ENCODE results near the gene TRIM47.
"Not testable (repeated sequence)": the region's sequence is repeated elsewhere in the genome, so short reads cannot be mapped to it uniquely, and the experiment has no call there.

The TRIM47 gene

DNA sequence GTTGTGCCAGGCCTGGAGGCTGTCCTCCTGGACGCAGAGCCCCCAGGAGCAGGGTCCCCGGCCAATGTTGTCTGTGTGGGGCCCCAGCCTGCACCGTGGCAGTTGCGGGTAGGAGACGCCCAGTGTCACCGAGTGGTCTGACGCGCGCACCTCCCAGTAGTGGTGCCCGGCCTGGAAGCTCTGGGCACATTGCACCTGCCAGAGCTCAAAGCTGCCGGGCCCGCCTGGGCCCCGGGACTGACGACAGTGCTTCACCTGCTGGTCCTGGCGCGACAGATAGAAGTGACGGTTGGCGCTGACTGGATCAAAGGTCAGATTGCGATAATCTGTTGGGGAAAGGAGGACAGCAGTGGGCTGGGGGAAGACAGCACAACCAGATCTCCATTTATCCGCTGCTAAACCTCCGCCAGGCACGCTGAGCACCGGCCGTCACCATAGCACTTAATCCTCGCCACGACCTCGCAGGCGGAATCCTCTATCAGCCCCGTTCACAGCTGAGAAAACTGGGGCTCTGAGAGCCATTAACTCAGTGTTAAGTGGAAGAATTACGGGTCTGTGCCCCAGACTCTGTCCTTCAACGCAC is 12.7 kb upstream of the TRIM47 start:
- no peak for DNase-seq

- no peak for DNase-seq
Measured at GRCh38 chr17:75889454-75889853, 11.1 kb upstream of the TRIM47 start.

GRCh38 chr17:75888484-75888883 is 10.1 kb upstream of the TRIM47 start:
- DNase-seq: no peak

- DNase-seq: not testable (repeated sequence)
Measured at GRCh38 chr17:75885860-75886259, 7.5 kb upstream of the TRIM47 start.

- DNase-seq: no peak
Measured at GRCh38 chr17:75885431-75885830, 7.0 kb upstream of the TRIM47 start.

DNA sequence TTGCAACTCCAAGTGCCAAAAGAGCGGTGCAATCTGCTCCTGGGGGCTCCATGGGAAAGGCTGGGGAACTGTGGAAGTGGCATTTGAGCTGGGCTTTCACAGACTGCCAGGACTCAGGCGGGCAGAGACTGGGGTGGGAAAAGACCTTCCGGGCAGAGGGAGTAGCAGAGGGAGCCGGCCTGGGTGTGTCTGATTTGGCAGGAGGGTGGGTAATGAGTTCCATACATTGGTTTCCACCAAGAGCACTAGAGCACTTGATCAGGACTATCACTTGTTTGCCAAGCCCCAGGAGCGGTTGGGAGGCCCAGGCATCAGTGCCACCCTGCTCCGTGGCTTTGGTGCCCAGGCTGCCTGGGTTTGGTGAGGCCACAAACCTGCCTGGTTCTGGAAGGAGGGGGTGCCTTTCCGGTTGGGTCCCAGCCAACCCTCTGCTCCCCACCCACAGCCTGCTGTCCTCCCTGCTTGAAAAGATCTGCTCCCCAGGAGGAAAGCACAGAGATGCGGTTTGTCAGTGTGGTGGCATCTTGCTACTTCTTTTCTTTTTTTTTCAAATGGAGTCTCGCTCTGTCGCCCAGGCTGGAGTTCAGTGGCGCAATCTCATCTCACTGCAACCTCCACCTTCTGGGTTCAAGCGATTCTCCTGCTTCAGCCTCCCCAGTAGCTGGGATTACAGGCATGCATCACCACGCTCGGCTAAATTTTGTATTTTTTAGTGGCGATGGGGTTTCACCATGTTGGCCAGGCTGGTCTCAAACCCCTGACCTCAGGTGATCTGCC is 3.5 kb upstream of the TRIM47 start:
- no peak for DNase-seq

- no peak for DNase-seq
Measured at GRCh38 chr17:75880266-75880665, 1.9 kb upstream of the TRIM47 start.

DNA sequence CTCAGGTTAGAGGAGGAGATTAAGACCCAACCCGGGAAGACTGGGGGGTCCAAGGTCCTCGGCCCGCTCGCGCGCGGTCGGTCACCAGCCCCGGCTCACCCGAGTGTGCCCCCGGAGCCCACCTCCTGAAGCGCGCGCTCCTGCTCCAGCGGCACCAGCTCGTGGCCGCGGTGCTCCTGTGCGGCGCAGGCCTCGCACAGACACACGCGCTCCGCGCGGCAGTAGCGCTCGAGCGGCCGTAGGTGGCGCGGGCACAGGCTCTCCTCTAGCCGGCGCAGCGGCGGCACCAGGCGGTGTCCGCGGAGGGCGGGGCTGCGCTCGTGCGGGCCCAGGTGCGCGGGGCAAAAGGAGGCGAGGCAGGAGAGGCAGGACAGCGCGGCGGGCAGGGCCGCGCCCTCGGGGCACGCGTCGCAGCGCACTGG is 618 bp downstream of the TRIM47 start:
- DNase-seq: peak; percentile 73

DNA sequence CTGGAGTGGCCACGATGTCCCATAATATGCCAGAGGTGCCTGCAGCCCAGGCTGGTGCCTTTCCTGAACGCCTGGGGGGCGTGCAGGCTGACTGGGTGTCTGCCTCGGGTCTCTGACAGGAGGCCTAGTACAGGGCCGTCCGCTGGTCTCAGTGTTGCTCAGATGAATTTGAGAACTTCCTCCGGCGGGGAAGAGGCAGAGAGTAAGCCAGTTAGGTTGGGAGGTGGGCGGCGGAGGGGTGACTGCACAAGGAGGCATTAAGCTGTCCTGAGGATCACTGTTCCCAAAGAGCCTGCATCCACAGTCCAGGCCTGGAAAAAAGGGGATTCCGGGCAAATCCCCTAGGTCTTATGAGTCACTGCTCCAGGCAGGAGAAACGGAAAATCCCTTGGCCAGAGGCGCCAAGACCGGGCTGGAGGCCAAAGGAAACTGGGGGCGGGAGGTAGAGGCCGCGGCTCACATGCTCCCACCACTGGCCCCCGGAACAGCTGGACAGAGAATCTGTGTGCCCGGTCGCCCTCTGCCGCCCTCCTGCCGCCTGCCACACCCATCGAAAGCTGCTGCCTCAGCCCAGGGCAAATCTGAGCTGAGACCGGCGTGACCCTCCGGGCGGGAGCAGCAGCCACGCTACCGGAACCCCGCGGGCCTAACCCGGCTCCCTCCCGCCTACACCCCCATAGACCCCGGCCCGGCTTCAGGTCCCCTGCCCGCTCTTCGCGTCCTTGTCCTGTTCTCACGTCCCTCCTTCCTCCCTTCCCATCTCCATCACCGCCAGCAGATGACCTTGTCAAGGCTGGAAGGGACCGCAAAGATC is 1.2 kb downstream of the TRIM47 start:
- peak; percentile 24 for DNase-seq

DNA sequence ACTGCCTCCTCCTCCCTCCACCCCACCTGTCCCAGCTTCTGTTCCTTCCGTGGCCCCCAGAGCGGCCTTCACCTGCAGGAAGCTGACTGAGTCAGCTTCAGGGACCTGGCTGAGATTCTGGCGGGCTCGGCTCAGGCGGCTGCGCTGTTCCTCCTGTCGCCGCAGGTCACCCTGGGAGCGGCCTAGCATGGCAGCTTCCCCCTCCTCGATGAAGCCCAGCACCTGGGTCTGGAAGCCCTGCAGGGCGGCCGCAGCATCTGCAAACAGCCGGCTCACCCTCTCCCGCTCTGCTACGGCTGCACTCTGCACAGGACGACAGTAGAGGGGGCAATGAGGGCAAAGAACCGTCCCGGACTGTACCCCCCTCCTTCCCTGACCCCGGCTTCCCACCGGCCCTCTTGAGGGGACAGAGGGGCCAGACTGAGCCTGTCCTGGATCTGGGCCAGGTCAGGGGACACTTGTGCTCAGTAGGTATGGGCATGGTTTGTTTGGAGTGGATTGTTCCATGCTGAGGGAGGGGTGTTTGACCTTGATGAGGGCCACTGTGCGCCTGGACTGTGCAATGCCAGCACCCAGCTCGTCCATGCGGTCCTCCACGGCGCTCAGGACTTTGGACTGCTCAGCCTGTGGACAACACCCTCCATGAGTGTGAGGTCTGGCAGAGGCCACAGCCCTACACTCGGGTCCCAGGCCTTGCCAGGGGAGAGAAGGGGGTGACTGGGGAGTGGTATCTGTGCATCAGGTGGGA is 2.0 kb downstream of the TRIM47 start:
- no peak for DNase-seq

DNA sequence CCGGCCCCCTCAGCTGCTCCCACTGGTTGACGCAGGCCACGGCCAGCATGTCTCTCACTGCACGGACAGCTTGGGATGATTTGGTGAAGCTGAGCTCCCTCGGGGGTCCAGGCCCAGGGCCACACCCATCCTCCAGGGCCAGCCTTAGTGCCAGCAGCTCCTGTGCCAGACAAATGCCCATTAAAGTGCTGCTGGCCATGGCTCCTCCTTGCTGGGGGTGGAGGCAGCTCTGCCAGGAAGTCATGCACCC is 2.5 kb downstream of the TRIM47 start:
- DNase-seq: peak; percentile 93

DNA sequence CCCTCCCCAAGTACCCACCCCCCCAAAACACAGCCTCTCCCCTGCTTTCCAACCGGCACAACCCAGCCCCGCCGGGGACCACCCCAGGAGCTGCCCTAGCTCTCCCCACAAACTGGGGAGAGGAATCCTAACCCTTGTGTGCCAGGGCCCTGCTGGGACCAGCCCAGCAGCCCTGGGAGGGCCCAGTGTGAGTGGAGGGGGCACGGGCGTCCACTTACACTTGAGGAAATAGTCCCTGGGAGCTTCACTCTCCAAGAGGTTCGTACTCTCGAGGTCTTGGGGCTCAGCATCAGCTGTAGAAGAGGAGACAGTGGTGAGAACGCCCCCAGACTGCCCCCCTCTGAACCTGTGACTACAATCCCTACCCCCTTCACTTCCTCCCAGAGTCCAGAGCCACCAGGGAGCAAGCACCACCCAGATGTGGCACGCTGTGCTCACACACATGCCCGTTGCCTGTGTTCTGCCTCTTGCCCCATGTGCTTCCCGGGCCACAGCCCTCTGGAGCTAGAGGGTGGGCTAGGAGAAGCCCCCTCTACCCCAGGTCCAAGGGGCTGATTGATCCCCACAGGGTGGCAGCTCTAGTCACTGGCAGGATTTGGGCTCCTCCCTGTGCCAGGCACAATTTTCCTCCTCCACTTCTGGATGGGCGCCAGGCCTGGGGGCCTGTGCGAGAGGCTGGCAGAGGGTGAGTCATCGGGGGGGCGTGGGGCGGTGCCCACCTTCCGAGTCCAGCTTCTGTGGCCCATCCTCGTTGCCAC is 3.0 kb downstream of the TRIM47 start:
- DNase-seq: peak; percentile 93

GRCh38 chr17:75874323-75875181 is 3.8 kb downstream of the TRIM47 start:
- no peak for DNase-seq

DNA sequence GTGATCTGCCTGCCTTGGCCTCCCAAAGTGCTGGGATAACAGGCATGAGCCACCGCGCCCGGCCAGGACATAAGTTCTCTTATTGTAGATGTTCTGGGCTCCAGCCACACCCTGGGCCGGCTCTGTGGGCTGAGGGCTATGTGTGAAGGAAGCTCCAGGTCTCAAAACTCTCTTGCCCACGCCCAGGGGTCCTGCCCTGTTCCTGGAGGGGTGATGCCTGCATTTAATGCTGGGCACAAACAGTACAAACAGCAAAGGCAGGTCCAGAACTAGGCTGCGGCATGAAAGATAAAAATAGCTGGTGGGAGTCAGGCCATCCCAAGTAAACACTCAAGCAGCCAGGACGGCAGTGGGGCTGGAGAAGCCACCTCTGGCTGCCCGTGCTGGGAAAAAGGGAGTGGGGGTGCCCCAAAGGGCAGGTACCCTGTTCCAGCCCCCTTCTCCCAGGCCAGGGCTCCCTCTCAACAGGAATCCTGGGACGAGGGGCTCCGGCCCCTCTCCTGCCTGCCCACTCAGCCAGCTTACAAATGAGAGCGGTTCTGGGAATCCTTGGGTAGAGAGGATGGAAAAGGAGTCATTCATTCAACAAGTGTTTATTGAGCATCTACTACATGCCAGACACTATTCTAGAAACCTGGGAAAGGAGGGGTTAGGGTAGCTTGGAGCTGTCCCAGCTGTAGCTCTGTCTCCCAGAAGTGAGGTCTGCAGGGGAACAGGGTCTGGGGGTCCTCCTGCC is 4.6 kb downstream of the TRIM47 start:
- DNase-seq: no peak

- DNase-seq: peak; percentile 49
Measured at GRCh38 chr17:75872434-75873351, 5.7 kb downstream of the TRIM47 start.

DNA sequence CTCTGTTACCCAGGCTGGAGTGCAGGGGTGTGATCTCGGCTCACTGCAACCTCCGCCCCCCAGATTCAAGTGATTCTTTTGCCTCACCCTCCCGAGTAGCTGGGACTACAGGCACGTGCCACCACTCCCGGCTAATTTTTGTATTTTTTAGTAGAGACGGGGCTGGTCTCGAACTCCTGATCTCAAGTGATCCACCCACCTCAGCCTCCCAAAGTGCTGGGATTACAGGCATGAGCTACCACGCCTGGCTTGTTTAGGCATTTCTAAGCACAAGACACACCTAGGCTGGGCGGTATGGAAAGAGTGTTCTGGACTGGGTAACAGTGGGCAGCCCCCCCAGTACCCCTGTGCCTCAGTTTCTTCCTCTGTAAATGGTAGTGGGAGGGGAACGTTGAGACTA is 8.2 kb downstream of the TRIM47 start:
- not testable (repeated sequence) for DNase-seq

DNA sequence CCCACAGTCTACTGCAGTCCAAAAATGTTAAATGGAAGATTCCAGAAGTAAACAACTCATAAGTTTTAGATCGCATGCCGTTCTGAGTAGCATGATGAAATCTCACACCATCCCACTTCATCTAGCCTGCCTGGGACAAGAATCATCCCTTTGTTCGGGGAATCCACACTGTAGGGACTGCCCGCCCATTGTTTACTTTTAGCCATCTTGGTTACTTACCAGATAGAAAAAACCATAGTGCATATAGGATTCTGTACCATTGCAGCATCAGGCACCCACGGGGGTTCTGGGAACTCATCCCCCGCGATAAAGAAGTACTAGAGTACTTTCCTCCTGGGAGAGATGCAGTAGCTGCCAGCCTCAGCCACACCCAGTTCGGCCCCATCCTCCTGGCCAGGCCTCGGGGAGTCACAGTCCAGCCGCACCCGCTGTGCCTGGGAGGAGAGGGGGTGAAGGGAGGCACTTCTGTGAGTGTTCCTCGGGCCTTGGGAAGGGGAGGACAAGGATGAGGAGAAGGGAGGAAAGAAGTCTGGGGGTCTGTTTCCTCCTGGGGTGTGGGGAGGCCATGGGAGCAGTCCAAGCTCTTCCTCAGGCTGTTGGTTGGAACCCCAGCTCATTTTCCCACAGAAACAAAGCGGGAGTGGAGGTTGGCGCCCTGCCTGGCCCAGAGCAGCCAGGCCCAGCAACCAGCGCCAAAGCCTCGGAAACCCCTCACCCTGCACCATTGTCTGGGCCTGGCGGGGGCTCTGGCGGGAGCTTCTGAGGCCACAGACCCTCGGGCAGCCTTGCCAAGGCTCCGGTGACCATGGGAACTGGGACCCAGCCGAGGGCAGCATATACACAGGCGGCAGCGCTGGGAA is 8.9 kb downstream of the TRIM47 start:
- peak; percentile 22 for DNase-seq

DNA sequence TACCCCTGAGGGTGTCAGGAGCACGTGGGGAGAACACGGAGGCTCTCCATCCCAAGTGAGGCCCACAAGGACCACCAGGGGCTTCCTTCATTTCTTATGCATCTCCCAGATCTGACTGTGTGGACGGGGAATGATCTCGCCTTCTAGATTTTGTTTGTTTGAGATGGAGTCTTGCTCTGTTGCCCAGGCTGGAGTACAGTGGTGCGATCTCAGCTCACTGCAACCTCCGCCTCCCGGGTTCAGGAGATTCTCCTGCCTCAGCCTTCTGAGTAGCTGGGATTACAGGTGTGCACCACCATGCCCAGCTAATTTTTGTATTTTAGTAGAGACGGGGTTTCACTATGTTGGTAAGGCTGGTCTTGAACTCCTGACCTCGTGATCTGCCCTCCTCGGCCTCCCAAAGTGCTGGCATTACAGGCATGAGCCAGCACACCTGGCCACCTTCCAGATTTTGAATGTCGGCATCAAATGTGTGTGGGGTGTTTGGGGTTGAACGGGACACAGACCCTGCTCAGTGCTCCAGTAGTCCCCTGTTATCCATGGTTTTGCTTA is 9.6 kb downstream of the TRIM47 start:
- not testable (repeated sequence) for DNase-seq
